PC-3 (cell line): ENCODE measurements around the gene PTPN20. TPM values are rescaled to one million over a fixed set of nuclear protein-coding genes. Genes with fewer than 3 reads are reported as not detected.

Experiments used
- ATAC-seq: fragments of 200-7000 bp; cut with Tn5 transposase; 2 replicates; pipeline ENCODE4 v1.9.1; 2020; ENCODE audit warnings: mild to moderate bottlenecking, moderate library complexity
- BruUV-seq: library from RNA; stranded (reverse); fragments of 400-500 nt; replicated peaks from 2 replicates; lab custom pipeline; 2021; lab: Mats Ljungman, UMichigan
- CTCF ChIA-PET: fragments of 300-600 bp; sonication (Branson Sonifier 250); formaldehyde crosslinking; loops from one replicate; lab custom pipeline; 2022; ENCODE audit warnings: antibody characterized with exemption; lab: Charles Lee
- POLR2A ChIA-PET: fragments of 300-600 bp; sonication (Branson Sonifier 250); formaldehyde crosslinking; loops from one replicate; lab custom pipeline; 2022; ENCODE audit warnings: antibody characterized with exemption; ENCODE audit not compliant: unreplicated experiment; lab: Charles Lee
- DNase-seq: peaks from one replicate; pipeline ENCODE4 v3.0.0-alpha.2; 2015
- H2AFZ ChIP-seq: fragments of 300-600 bp; sonication (generic); 2 replicates; pipeline ENCODE4 v1.6.0; 2016; ENCODE audit warnings: antibody characterized with exemption, low read length
- H3F3A ChIP-seq: fragments of 300-600 bp; sonication (generic); one replicate; pipeline ENCODE4 v1.6.0; 2017; ENCODE audit warnings: antibody characterized with exemption, low read length, control low read depth, mild to moderate bottlenecking; ENCODE audit not compliant: unreplicated experiment
- H3K27ac ChIP-seq: fragments of 300-600 bp; sonication (generic); 2 replicates; pipeline ENCODE4 v1.5.1; 2016; ENCODE audit warnings: mild to moderate bottlenecking, low read length
- H3K27me3 ChIP-seq: fragments of 300-600 bp; sonication (generic); 2 replicates; pipeline ENCODE4 v1.6.1; 2016; ENCODE audit warnings: low read length, mixed read lengths
- H3K36me3 ChIP-seq: fragments of 300-600 bp; sonication (generic); 2 replicates; pipeline ENCODE4 v1.6.1; 2016; ENCODE audit warnings: low read depth, mixed run types, low read length, mixed read lengths
- H3K4me1 ChIP-seq: fragments of 300-600 bp; sonication (generic); 2 replicates; pipeline ENCODE4 v1.5.1; 2016; ENCODE audit warnings: low read length; ENCODE audit not compliant: insufficient read depth
- H3K4me2 ChIP-seq: fragments of 300-600 bp; sonication (generic); 2 replicates; pipeline ENCODE4 v1.6.0; 2016; ENCODE audit warnings: low read length
- H3K4me3 ChIP-seq: fragments of 300-600 bp; sonication (generic); 2 replicates; pipeline ENCODE4 v1.5.1; 2016; ENCODE audit warnings: mild to moderate bottlenecking, low read length, mixed read lengths
- H3K79me2 ChIP-seq: fragments of 300-600 bp; sonication (generic); 2 replicates; pipeline ENCODE4 v1.6.1; 2017; ENCODE audit warnings: low read length, mixed read lengths
- H3K9ac ChIP-seq: fragments of 300-600 bp; sonication (generic); 2 replicates; pipeline ENCODE4 v1.6.0; 2016; ENCODE audit warnings: mild to moderate bottlenecking, low read length
- H3K9me2 ChIP-seq: fragments of 300-600 bp; sonication (generic); replicated peaks from 2 replicates; pipeline ENCODE4 v1.6.1; 2016; ENCODE audit warnings: mixed run types, low read length, mixed read lengths
- H3K9me3 ChIP-seq: fragments of 300-600 bp; sonication (generic); 2 replicates; pipeline ENCODE4 v1.6.1; 2016; ENCODE audit warnings: low read length, mixed read lengths
- H4K20me1 ChIP-seq: fragments of 300-600 bp; sonication (generic); 2 replicates; pipeline ENCODE4 v1.6.1; 2016; ENCODE audit warnings: low read length, mixed read lengths
- CTCF ChIP-seq: fragments of 300-600 bp; sonication (generic); conservative IDR thresholded peaks from 2 replicates; pipeline ENCODE4 v1.5.1; 2017; ENCODE audit warnings: antibody characterized with exemption, low read depth, mild to moderate bottlenecking, low read length
- EZH2 ChIP-seq: fragments of 300-600 bp; sonication (generic); IDR thresholded peaks from one replicate; pipeline ENCODE4 v1.6.1; 2017; ENCODE audit warnings: antibody characterized with exemption, mild to moderate bottlenecking, low read length; ENCODE audit not compliant: unreplicated experiment
- EZH2phosphoT487 ChIP-seq: fragments of 300-600 bp; sonication (generic); IDR thresholded peaks from 2 replicates; pipeline ENCODE4 v1.6.1; 2018; ENCODE audit warnings: mild to moderate bottlenecking, antibody characterized with exemption, low read length, borderline replicate concordance
- intact Hi-C: fragments of 100-400 bp; cut with micrococcal nuclease; formaldehyde crosslinking; loops from 2 replicates; pipeline ENCODE4 v1.9.0; 2023
- total RNA-seq: library from RNA; depleted of rRNA; stranded (reverse); fragments of >200 nt; gene quantifications from 2 replicates; pipeline ENCODE4 v1.2.3, GENCODE V29; 2014

Gene PTPN20
- total RNA-seq, 1 experiment from 2014 or later = 3.6 TPM

GRCh38 chr10:47031211-47031900 lies 120.1 kb downstream of the PTPN20 start:
- BruUV-seq = no TSS peak
- H3F3A ChIP-seq = no peaks in the 10 kb centered on the region
- no peaks in the 10 kb centered on the region for H3K4me1 ChIP-seq
- no peaks in the 10 kb centered on the region for H3K9me3 ChIP-seq
- H3K4me2 ChIP-seq = no peak overlapping the region
- ChIA-PET POLR2A (no interaction called here), CTCF (no interaction called here)
- no peaks in the 10 kb centered on the region for H3K27me3 ChIP-seq
- no peak overlapping the region for H2AFZ ChIP-seq
- H3K9me2 ChIP-seq = no peaks in the 10 kb centered on the region
- H3K36me3 ChIP-seq = no peaks in the 10 kb centered on the region
- H4K20me1 ChIP-seq = no peaks in the 10 kb centered on the region
- TF ChIP-seq EZH2phosphoT487 (no peak), CTCF (peak; percentile 15; the same call in 1 of the 2 replicates)
- intact Hi-C loops = no loop called here
- no peak overlapping the region for H3K9ac ChIP-seq
- DNase-seq (no peak), ATAC-seq (no peak)
- no peak overlapping the region for H3K27ac ChIP-seq
- H3K4me3 ChIP-seq = no peak overlapping the region
- no peaks in the 10 kb centered on the region for H3K79me2 ChIP-seq

GRCh38 chr10:47031901-47032465 lies 120.8 kb downstream of the PTPN20 start:
- Histone ChIP-seq H3K9me3 (no peaks in the 10 kb centered on the region), H3K9me2 (no peaks in the 10 kb centered on the region), H3F3A (no peaks in the 10 kb centered on the region), H2AFZ (no peak overlapping the region), H3K79me2 (no peaks in the 10 kb centered on the region), H4K20me1 (no peaks in the 10 kb centered on the region), H3K4me1 (no peaks in the 10 kb centered on the region), H3K27ac (no peak overlapping the region), H3K4me3 (no peak overlapping the region), H3K9ac (no peak overlapping the region), H3K27me3 (no peaks in the 10 kb centered on the region), H3K36me3 (no peaks in the 10 kb centered on the region), H3K4me2 (no peak overlapping the region)
- intact Hi-C loops = no loop called here
- no peak for ATAC-seq
- no TSS peak for BruUV-seq
- TF ChIP-seq CTCF = no peak
- TF ChIP-seq EZH2phosphoT487 = no peak
- TF ChIP-seq EZH2 = no peak
- CTCF ChIA-PET = no interaction called here
- POLR2A ChIA-PET = no interaction called here
- DNase-seq = no peak

- POLR2A ChIA-PET = no interaction called here
- H3K36me3 ChIP-seq = no peaks in the 10 kb centered on the region
- no peaks in the 10 kb centered on the region for H3K4me1 ChIP-seq
- H3K9me3 ChIP-seq = no peaks in the 10 kb centered on the region
- no peak overlapping the region for H3K4me2 ChIP-seq
- CTCF ChIA-PET = no interaction called here
- intact Hi-C loops = no loop called here
- no peaks in the 10 kb centered on the region for H3K79me2 ChIP-seq
- no peaks in the 10 kb centered on the region for H3K9me2 ChIP-seq
- H3K27ac ChIP-seq = no peak overlapping the region
- TF ChIP-seq CTCF = no peak
- no peak for TF ChIP-seq EZH2
- no peak for TF ChIP-seq EZH2phosphoT487
- no peaks in the 10 kb centered on the region for H4K20me1 ChIP-seq
- H3K9ac ChIP-seq = no peak overlapping the region
- no TSS peak for BruUV-seq
- H3F3A ChIP-seq = no peaks in the 10 kb centered on the region
- no peaks in the 10 kb centered on the region for H3K27me3 ChIP-seq
- no peak overlapping the region for H2AFZ ChIP-seq
- no peak overlapping the region for H3K4me3 ChIP-seq
- ATAC-seq (no peak), DNase-seq (no peak)
These were observed 121.9 kb downstream of the PTPN20 start for GRCh38 chr10:47033081-47033480.
